Tibial artery (tissue), 4 donors: ENCODE results near the gene FAM118A.

Source experiments
- DNase-seq, 2 donors: peaks; one replicate each; pipeline ENCODE4 v3.0.0-alpha.2; 2019
- H3K27ac ChIP-seq, 2 donors: fragments of 200-600 bp; sonication (generic) in 1 of 2; 1 replicate in 1 of 2; 2 replicates in 1 of 2; pipeline ENCODE4 v1.5.1; 2018 to 2019; ENCODE audit warnings: mild to moderate bottlenecking in 1 of 2
- H3K27me3 ChIP-seq, 2 donors: fragments of 200-600 bp; sonication (generic) in 1 of 2; one replicate each; pipeline versions ENCODE4 v1.5.1 to v1.6.0; 2016 to 2019
- H3K36me3 ChIP-seq, 3 donors: fragments of 200-600 bp; sonication (generic) in 2 of 3; one replicate each; pipeline ENCODE4 v1.5.1; 2016 to 2019; ENCODE audit warnings: mild to moderate bottlenecking in 2 of 3
- H3K4me1 ChIP-seq, 4 donors: fragments of 200-600 bp; sonication (generic) in 2 of 4; 1 replicate in 3 of 4; 2 replicates in 1 of 4; pipeline ENCODE4 v1.5.1; 2016 to 2019
- H3K4me3 ChIP-seq, 2 donors: fragments of 200-600 bp; sonication (generic) in 1 of 2; 1 replicate in 1 of 2; 2 replicates in 1 of 2; pipeline ENCODE4 v1.5.1; 2018 to 2019; ENCODE audit warnings: mild to moderate bottlenecking in 2 of 2
- H3K9me3 ChIP-seq, 3 donors: fragments of 200-600 bp; sonication (generic) in 1 of 3; one replicate each; pipeline ENCODE4 v1.5.1; 2016 to 2019
- CTCF ChIP-seq, 2 experiments: fragments of 200-600 bp in 1 of 2; fragments of 450-650 bp in 1 of 2; IDR thresholded peaks; one replicate each; pipeline ENCODE4 v1.5.1; 2017 to 2019; ENCODE audit warnings: antibody characterized with exemption in 2 of 2, mild to moderate bottlenecking in 1 of 2, moderate library complexity in 1 of 2
- intact Hi-C: fragments of 100-400 bp; cut with DNase I; formaldehyde crosslinking; loops from one replicate; pipeline ENCODE4 v1.15.0; 2023; ENCODE audit warnings: low total_unique reads

Gene FAM118A

GRCh38 chr22:45335854-45336522 lies 26.3 kb downstream of the FAM118A start:
- no peak overlapping the region for H3K27ac ChIP-seq
- no peaks in the 10 kb centered on the region for H3K9me3 ChIP-seq
- intact Hi-C loops: no loop called here
- peaks cover 29 to 78% (median 62%) of the 10 kb centered on the region in 3 donors for H3K36me3 ChIP-seq
- no peak overlapping the region for H3K4me3 ChIP-seq
- no peak for DNase-seq
- no peak for TF ChIP-seq CTCF (IDR thresholded peaks at IDR 0.05)
- peaks cover 0 to 31% (median 12%) of the 10 kb centered on the region in 4 donors for H3K4me1 ChIP-seq
- no peaks in the 10 kb centered on the region for H3K27me3 ChIP-seq

DNA sequence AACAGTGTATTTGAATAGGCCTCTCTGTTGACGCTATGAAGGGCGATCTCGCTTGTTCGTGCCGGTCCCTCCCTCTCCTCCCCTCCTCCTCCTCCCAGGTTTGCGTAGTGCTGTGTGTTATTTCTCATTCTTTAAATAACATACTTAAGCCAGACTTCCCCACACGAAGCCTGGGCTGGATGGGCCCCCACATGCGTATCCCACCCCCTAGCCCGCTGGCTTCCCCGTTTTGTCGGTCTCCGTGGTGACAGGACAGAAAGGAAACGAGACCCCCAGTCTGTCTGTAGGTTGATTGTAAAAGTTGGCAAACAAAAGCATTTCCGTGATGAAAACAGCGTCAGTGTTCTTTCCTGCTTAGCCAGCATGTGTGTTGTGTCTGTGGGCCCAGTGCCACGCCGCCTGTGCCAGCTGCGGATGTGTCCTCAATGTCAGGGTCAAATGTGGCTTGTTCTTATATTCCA lies 27.3 kb downstream of the FAM118A start:
- Histone ChIP-seq H3K9me3 (no peaks in the 10 kb centered on the region), H3K36me3 (peaks cover 34 to 78% (median 62%) of the 10 kb centered on the region in 3 donors), H3K27ac (peak overlapping the region; percentile 27 to 66), H3K4me1 (peaks cover 0 to 31% (median 12%) of the 10 kb centered on the region in 4 donors), H3K4me3 (peak overlapping the region; percentile 13 to 23), H3K27me3 (no peaks in the 10 kb centered on the region)
- peak; percentile 83 for DNase-seq
- intact Hi-C loops: no loop called here
- TF ChIP-seq CTCF (IDR thresholded peaks at IDR 0.05): no peak

GRCh38 chr22:45337536-45337935 lies 27.8 kb downstream of the FAM118A start:
- Histone ChIP-seq H3K36me3 (peaks cover 34 to 78% (median 62%) of the 10 kb centered on the region in 3 donors), H3K4me1 (peaks cover 0 to 31% (median 12%) of the 10 kb centered on the region in 4 donors), H3K27ac (peak overlapping the region in 1 of 2 donors; percentile 27), H3K27me3 (no peaks in the 10 kb centered on the region), H3K4me3 (no peak overlapping the region), H3K9me3 (no peaks in the 10 kb centered on the region)
- no peak for TF ChIP-seq CTCF (IDR thresholded peaks at IDR 0.05)
- intact Hi-C loops: no loop called here
- no peak for DNase-seq

GRCh38 chr22:45338795-45339194 lies 29.1 kb downstream of the FAM118A start:
- DNase-seq: no peak
- intact Hi-C loops: no loop called here
- H3K4me1 ChIP-seq: peaks cover 0 to 31% (median 12%) of the 10 kb centered on the region in 4 donors
- H3K36me3 ChIP-seq: peaks cover 31 to 80% (median 57%) of the 10 kb centered on the region in 3 donors
- H3K27ac ChIP-seq: no peak overlapping the region
- no peaks in the 10 kb centered on the region for H3K27me3 ChIP-seq
- no peak for TF ChIP-seq CTCF (IDR thresholded peaks at IDR 0.05)
- H3K4me3 ChIP-seq: no peak overlapping the region
- H3K9me3 ChIP-seq: no peaks in the 10 kb centered on the region

- intact Hi-C loops: no loop called here
- H3K36me3 ChIP-seq: peaks cover 31 to 77% (median 41%) of the 10 kb centered on the region in 3 donors
Measured at GRCh38 chr22:45340323-45340722, 30.6 kb downstream of the FAM118A start.

More at GRCh38 chr22:45340323-45340722, 30.6 kb downstream of the FAM118A start:
- Histone ChIP-seq H3K9me3 (no peaks in the 10 kb centered on the region), H3K27ac (no peak overlapping the region), H3K4me1 (peaks cover 0 to 21% (median 8%) of the 10 kb centered on the region in 4 donors), H3K4me3 (no peak overlapping the region), H3K27me3 (no peaks in the 10 kb centered on the region)
- DNase-seq: no peak
- TF ChIP-seq CTCF (IDR thresholded peaks at IDR 0.05): no peak
